HG03039 (cell line): ENCODE results near the gene TNS3.
"Not testable (repeated sequence)": the region's sequence is repeated elsewhere in the genome, so short reads cannot be mapped to it uniquely, and the experiment has no call there.

Experiments used
- ATAC-seq: cut with Tn5 transposase; IDR thresholded peaks from one replicate; pipeline ENCODE4 v1.9.1; 2021; ENCODE audit warnings: mild to moderate bottlenecking, moderate library complexity; ENCODE audit not compliant: unreplicated experiment

Gene TNS3

GRCh38 chr7:47603514-47604255 lies 21.8 kb upstream of the TNS3 start:
- ATAC-seq = not testable (repeated sequence)

DNA sequence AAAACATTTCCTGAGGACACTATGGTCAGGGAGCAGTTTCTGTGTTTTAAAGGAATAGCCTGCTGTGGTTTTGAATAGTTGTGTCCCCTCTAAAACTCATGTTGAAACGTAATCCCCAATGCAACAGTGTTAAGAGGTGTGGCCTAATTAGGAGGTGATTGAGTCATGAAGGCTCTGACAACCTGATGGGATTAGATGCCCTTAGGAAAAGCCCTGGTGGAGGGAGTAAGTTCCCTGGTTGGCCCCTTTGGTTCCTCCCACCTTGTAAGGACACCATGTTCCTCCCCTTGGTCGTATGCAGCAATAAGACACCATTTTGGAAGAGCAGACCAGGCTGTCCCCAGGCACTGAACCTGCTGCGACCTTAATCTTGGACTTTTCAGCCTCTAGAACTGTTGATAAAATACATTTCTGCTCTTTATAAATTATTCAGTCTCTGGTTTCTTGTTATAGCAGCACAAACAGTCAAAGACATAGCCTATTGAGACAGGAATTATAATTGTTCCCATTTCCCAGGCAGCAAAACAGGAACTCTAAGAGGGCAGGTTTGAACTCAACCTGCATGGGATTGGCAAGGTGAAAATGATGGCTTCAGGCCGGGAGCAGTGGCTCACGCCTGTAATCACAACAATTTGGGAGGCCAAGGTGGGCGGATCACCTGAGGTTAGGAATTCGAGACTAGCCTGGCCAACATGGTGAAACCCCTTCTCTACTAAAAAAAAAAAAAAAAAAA lies 20.5 kb upstream of the TNS3 start:
- no peak for ATAC-seq

GRCh38 chr7:47601881-47602249 lies 20.0 kb upstream of the TNS3 start:
- ATAC-seq = no peak

GRCh38 chr7:47601119-47601880 lies 19.4 kb upstream of the TNS3 start:
- ATAC-seq = no peak

DNA sequence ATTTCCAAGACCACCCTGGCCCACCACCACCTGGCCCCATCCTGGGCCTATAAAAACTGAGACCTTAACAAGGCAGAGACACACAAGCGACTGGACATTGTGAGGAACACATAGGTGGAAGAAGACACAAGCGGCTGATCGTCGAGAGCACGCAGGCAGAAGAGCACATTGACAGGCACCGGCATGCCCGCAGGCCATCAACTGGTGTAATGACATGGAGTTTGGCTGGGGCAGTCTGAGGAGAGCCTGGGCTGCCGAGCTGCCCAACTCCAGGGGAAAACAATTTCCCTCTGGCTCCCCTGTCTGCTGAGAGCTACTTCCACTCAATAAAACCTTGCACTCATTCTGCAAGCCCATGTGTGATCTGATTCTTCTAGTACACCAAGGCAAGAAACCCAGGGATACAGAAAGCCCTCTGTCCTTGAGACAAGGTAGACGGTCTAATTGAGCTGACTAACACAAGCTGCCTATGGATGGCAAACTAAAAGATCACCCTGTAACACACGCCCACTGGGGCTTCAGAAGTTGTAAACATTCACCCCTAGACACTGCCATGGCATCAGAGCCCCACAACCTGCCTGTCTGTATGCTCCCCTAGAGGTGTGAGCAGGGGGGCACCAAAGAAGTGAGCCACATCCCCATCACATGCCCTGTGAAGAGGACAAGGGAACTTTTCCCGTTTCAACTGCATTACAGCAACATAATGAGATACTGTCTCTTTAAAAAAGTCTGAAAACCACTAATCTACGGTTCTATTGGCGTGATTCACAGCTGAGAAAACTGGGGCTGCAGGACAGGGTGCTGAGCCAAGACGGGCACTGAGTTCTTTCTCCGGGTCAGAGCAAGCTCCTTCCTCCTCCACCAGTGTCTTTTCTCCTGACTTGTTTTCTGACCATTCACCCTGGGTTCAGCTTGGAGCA lies 18.5 kb upstream of the TNS3 start:
- no peak for ATAC-seq

- ATAC-seq = no peak
Measured at GRCh38 chr7:47597379-47597778, 15.5 kb upstream of the TNS3 start.

DNA sequence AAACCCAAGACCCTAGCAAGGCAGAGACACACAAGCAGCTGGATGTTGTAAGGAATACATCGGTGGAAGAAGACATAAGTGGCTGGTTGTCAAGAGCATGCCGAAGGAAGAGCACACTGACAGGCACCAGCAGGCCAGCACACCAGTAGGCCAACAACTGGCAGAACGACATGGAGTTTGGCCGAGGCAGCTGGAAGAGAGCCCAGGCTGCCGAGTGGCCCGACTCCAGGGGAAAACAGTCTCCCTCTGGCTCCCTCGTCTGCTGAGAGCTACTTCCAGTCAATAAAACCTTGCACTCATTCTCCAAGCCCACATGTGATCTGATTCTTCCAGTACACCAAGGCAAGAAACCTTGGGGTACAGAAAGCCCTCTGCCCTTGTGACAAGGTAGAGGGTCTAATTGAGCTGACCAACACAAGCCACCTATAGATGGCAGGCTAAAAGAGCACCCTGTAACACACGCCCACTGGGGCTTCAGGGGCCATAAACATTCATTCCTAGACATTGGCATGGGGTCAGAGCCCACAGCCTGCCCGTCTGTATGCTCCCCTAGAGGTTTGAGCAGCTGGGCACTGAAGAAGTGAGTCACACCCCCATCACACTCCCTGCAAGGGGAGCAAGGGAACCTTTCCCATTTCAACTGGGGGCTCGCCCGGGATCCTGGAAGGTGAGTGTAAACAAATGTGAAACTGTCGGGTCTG lies 14.7 kb upstream of the TNS3 start:
- ATAC-seq = no peak

DNA sequence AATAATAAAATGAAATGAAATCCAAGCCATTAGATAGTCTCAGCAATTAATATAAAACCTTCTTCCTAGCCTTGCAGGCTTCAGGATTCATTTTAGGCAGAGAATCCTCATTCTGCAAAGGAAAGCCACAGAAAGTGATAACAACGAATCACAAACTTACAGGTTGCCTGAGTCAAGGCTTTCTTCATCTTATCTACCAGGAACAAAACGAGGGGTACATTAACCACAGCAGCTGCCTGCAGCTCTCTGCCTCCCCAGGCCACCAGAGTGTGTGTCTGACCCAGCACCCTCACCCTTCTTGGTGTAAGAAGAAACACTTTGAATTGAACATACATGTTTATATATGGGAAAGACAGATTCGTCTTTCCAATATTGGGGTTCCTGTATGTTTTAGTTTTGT lies 12.5 kb upstream of the TNS3 start:
- no peak for ATAC-seq

DNA sequence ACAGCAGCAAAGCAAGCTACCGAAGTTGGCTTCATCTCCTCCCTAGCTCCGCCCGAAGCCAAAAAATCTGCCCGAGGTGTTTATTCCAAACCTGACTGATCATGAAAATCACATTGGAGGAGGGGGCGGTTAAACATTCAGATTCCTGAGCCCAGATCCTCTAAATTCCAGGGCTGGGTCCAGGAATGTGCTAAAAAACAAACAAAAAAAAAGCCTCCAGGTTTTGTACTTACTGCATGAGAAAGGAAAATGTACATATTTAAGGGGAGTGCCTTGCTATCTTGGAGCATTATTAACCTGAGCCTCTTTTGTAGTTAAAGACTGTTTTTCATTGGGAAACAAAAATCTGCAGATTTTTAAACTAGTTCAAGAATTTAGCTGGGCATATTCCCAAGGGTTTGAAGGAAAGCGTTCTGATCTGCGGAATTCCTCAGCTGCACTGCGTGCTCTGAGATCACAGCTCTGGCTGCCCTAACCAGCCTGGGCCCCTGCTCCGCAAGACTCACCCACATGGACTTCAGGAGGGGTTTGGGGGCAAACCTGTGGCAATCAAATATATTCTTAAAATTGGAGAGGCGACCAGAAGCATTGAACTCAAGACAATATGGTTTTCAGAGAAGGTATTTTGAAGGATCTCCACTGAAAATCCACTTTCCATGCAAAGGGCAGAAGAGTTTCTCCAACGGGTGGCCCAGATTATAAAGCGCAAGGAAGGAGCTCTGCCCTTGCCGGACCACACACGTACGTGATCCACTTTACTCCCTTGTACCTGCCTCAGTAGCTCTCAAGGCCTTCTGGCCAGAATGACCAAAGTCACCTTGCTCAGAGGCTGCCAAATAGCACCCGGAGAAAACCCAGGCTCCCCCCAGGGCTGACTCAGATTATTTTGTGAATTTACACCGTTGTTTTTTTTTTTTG lies 10.0 kb upstream of the TNS3 start:
- ATAC-seq = no peak

DNA sequence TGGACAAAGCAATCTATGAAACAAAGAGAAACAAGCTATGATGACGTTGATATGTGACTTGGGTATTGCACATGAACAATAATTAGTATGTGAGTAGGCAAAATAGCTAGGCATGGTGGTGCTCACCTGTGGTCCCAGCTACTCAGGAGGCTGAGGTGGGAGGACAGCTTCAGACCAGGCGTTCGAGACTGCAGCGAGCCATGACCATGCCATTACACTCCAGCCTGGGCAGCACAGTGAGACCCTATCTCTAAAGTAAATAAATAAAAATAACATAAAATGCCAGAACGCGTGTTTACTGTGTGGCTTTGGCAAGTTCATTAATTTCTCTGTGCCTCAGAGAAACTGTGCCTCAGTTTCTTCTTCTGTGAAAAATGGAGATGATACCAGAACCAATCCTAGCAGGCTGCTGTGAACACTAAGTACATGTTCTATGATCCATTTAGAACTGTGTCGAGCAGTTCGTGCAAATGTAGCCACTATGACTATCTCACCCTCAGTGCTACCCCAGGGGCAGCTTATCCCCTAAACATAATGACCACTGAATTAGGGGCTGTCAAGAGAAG lies 9.3 kb upstream of the TNS3 start:
- ATAC-seq = no peak

DNA sequence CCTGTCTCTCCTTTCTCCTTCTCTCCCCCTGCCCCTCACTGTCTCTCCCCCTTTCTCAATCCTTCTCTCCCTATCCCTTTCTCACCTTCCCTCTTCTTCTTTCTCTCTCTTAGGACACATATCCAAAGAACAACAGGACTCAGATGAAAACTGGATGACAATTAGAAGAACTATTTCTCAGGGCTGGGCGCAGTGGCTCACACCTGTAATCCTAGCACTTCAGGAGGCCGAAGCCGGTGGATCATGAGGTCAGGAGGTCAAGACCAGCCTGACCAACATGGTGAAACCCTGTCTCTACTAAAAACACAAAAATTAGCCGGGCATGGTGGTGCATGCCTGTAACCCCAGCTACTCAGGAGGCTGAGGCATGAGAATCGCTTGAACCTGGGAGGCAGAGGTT lies 8.3 kb upstream of the TNS3 start:
- ATAC-seq = not testable (repeated sequence)

- no peak for ATAC-seq
Measured at GRCh38 chr7:47588704-47589225, 6.9 kb upstream of the TNS3 start.

GRCh38 chr7:47587976-47588375 lies 6.1 kb upstream of the TNS3 start:
- no peak for ATAC-seq

DNA sequence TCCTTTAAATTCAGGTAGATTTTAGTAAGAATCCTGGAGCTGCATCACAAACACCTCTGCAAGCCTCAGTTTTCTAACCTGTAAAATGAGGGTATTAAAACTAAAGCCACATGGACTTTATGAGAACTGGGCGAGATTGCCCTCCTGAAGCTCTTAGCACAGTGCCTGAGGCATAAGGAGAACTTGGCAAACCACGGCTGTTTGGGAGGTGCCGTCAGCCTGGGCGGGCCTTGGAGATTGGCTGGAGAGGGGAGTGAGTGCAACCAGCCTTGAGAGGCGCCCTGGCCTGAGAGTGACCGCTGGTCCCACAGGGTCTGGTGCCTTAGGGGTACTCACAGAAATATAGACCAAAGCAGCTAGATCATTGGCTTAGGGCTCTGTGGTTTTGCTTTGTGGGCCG lies 5.4 kb upstream of the TNS3 start:
- no peak for ATAC-seq

DNA sequence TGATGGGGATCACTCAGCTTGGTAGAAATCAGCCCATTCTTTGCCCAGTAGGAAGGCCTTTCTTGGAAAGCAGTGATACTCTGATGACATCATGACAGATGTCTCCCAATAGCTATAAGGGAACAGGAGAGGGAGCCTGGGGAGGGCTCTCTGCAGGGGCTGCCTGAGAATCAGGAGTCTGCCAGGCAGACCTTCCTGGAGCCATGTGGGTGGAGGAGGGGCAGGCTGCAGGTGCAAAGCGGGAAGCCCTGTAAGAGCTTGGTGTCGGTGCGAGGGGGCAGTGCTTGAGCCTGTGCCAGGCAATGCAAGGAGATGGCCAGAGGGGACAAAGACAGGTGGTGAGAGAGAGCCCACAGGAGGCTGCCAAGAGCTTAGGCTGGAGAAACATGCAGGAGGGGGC lies 5.0 kb upstream of the TNS3 start:
- ATAC-seq = no peak

DNA sequence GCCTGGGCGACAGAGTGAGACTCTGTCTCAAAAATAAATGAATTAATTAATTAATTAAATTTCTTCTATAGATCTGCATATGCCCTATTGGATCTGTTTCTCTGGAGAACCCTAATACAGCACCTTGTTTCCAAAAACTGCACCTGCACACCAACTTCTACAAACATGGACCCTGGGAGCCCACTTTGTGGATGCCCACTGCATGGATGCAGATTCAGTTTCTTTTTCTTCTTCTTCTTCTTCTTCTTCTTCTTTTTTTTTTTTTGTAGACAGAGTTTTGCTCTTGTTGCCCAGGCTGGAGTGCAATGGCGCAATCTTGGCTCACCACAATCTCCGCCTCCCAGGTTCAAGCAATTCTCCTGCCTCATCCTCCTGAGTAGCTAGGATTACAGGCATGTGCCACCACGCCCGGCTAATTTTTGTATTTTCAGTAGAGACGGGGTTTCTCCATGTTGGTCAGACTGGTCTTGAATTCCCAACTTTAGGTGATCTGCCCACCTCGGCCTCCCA lies 4.3 kb upstream of the TNS3 start:
- not testable (repeated sequence) for ATAC-seq

DNA sequence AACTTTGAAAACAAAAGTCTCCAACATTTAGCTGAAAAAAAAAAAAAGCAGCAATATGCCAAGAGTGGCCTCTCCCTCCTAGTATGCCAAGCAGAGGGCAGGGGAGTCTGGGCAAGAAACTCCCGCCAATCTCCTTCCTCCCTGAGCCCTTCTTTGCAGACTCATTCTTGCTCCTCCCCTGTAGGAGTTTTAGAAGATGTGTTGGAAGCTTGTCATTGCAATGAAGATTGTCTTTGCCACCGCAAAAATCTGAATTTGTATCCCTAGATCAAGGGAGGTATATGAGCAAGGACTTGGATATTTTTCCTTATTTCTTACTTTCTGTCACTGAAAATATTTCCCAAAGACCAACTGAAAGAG lies 2.6 kb upstream of the TNS3 start:
- ATAC-seq = no peak

- ATAC-seq = no peak
Measured at GRCh38 chr7:47583739-47584535, 2.0 kb upstream of the TNS3 start.
